H1 (cell line): ENCODE results near the gene FRAT2. TPM values are rescaled to one million over a fixed set of nuclear protein-coding genes. Genes with fewer than 3 reads are reported as not detected.

ENCODE experiments used
- CTCF ChIA-PET: fragments of 300-600 bp; sonication (Branson Sonifier 250); formaldehyde crosslinking; loops from one replicate; lab custom pipeline; 2021; ENCODE audit not compliant: partially characterized antibody; lab: Charles Lee
- POLR2A ChIA-PET: fragments of 300-600 bp; sonication (Branson Sonifier 250); formaldehyde crosslinking; loops from one replicate; lab custom pipeline; 2021; ENCODE audit warnings: inconsistent platforms; ENCODE audit not compliant: partially characterized antibody; lab: Charles Lee
- DNase-seq, 2 experiments: peaks; one replicate each; pipeline versions ENCODE4 v3.0.0 to v3.0.0-alpha.2; 2010 to 2022; ENCODE audit warnings: low spot score in 2 of 2, low read depth in 1 of 2, mixed read lengths in 1 of 2
- FAIRE-seq: peaks from 2 replicates; lab custom pipeline; 2011; peaks lifted over from hg19 to GRCh38; lab: Jason Lieb, UNC
- H2AFZ ChIP-seq: 2 replicates; pipeline ENCODE4 v1.8.1; 2012; ENCODE audit warnings: low read length, inconsistent platforms
- H2AK5ac ChIP-seq: 2 replicates; pipeline ENCODE4 v1.6.1; 2013; ENCODE audit warnings: low read depth, low read length
- H2BK120ac ChIP-seq: replicated peaks from 2 replicates; pipeline ENCODE3; 2013; ENCODE audit warnings: low read depth, low read length, inconsistent platforms
- H2BK12ac ChIP-seq: 2 replicates; pipeline ENCODE4 v1.6.1; 2013; ENCODE audit warnings: low read depth, low read length
- H2BK15ac ChIP-seq: 2 replicates; pipeline ENCODE4 v1.6.1; 2013; ENCODE audit warnings: low read length
- H2BK20ac ChIP-seq: 2 replicates; pipeline ENCODE4 v1.6.1; 2013; ENCODE audit warnings: low read length
- H2BK5ac ChIP-seq: 2 replicates; pipeline ENCODE4 v1.6.1; 2013; ENCODE audit warnings: low read depth, low read length
- H3K14ac ChIP-seq: 2 replicates; pipeline ENCODE4 v1.6.1; 2013; ENCODE audit warnings: inconsistent platforms; ENCODE audit not compliant: insufficient read length
- H3K18ac ChIP-seq: 2 replicates; pipeline ENCODE4 v1.6.1; 2013; ENCODE audit warnings: low read length; ENCODE audit errors: extremely low read depth
- H3K23ac ChIP-seq: 2 replicates; pipeline ENCODE4 v1.6.1; 2013; ENCODE audit warnings: inconsistent platforms; ENCODE audit not compliant: insufficient read length
- H3K23me2 ChIP-seq: 2 replicates; pipeline ENCODE4 v1.6.1; 2013; ENCODE audit warnings: low read depth, low read length
- H3K27ac ChIP-seq: 2 replicates; pipeline ENCODE4 v1.6.1; 2011; ENCODE audit warnings: low read depth, low read length, inconsistent platforms
- H3K27me3 ChIP-seq, 4 experiments: replicated peaks in 1 of 4; 1 replicate in 1 of 4; 2 replicates in 3 of 4; pipeline versions ENCODE4 v1.6.1 to v1.8.1; 2011 to 2013; ENCODE audit warnings: low read length in 3 of 4, mild to moderate bottlenecking in 3 of 4, inconsistent platforms in 2 of 4, mixed read lengths in 2 of 4, moderate library complexity in 1 of 4; ENCODE audit not compliant: control insufficient read depth in 3 of 4, insufficient read depth in 3 of 4; ENCODE audit errors: extremely low read depth in 1 of 4
- H3K36me3 ChIP-seq, 4 experiments: 2 replicates each; pipeline versions ENCODE4 v1.6.1 to v1.8.1; 2011 to 2013; ENCODE audit warnings: mild to moderate bottlenecking in 4 of 4, low read length in 3 of 4, moderate library complexity in 2 of 4, control low read depth in 1 of 4, inconsistent platforms in 1 of 4; ENCODE audit not compliant: insufficient read depth in 4 of 4, control insufficient read depth in 2 of 4
- H3K4ac ChIP-seq: replicated peaks from 2 replicates; pipeline ENCODE3; 2013; ENCODE audit warnings: low read length, low read depth, mixed read lengths, inconsistent platforms; ENCODE audit not compliant: insufficient read length
- H3K4me1 ChIP-seq, 4 experiments: replicated peaks in 1 of 4; 1 replicate in 1 of 4; 2 replicates in 3 of 4; pipeline versions ENCODE4 v1.6.1 to v1.8.1; 2011 to 2013; ENCODE audit warnings: low read length in 3 of 4, inconsistent platforms in 2 of 4, mixed read lengths in 1 of 4; ENCODE audit not compliant: insufficient read depth in 4 of 4, control insufficient read depth in 3 of 4
- H3K4me2 ChIP-seq, 2 experiments: 2 replicates each; pipeline versions ENCODE4 v1.6.1 to v1.8.1; 2011 to 2013; ENCODE audit warnings: low read depth in 2 of 2, low read length in 2 of 2, control low read depth in 1 of 2, inconsistent platforms in 1 of 2, mild to moderate bottlenecking in 1 of 2; ENCODE audit not compliant: insufficient read depth in 1 of 2
- H3K4me3 ChIP-seq, 4 experiments: fragments of 200-600, 300-600 bp in 1 of 4; sonication (generic), shearing (Covaris generic), sonication (Bioruptor Twin) in 1 of 4; 2 replicates each; pipeline versions ENCODE4 v1.5.1 to v1.8.1; 2011 to 2016; ENCODE audit warnings: low read length in 4 of 4, low read depth in 3 of 4, control low read depth in 2 of 4, inconsistent platforms in 2 of 4, mild to moderate bottlenecking in 2 of 4, mixed read lengths in 1 of 4, moderate library complexity in 1 of 4; ENCODE audit not compliant: insufficient read depth in 2 of 4; ENCODE audit errors: extremely low read depth in 1 of 4
- H3K56ac ChIP-seq: replicated peaks from 2 replicates; pipeline ENCODE3; 2013; ENCODE audit warnings: low read depth, mild to moderate bottlenecking, mixed read lengths, low read length, inconsistent platforms; ENCODE audit not compliant: insufficient read length
- H3K79me1 ChIP-seq: 2 replicates; pipeline ENCODE4 v1.6.1; 2013; ENCODE audit warnings: low read depth, low read length, control low read depth
- H3K79me2 ChIP-seq, 2 experiments: 2 replicates each; pipeline versions ENCODE4 v1.6.1 to v1.8.1; 2012 to 2013; ENCODE audit warnings: low read length in 2 of 2, mild to moderate bottlenecking in 2 of 2, inconsistent platforms in 1 of 2; ENCODE audit not compliant: insufficient read depth in 2 of 2, control insufficient read depth in 1 of 2
- H3K9ac ChIP-seq, 4 experiments: replicated peaks in 1 of 4; 1 replicate in 1 of 4; 2 replicates in 3 of 4; pipeline versions ENCODE4 v1.6.1 to v1.8.1; 2011 to 2013; ENCODE audit warnings: low read depth in 3 of 4, low read length in 3 of 4, control low read depth in 2 of 4, mild to moderate bottlenecking in 2 of 4, moderate library complexity in 2 of 4, inconsistent platforms in 1 of 4; ENCODE audit errors: extremely low read depth in 1 of 4
- H3K9me3 ChIP-seq, 2 experiments: 2 replicates each; pipeline versions ENCODE4 v1.6.1 to v1.8.1; 2012 to 2013; ENCODE audit warnings: mild to moderate bottlenecking in 2 of 2, moderate library complexity in 2 of 2, control low read depth in 1 of 2, inconsistent platforms in 1 of 2, low read depth in 1 of 2, low read length in 1 of 2, mixed read lengths in 1 of 2; ENCODE audit not compliant: insufficient read depth in 2 of 2
- H4K20me1 ChIP-seq, 2 experiments: replicated peaks in 1 of 2; 2 replicates each; pipeline versions ENCODE3 to v1.8.1; 2011 to 2013; ENCODE audit warnings: inconsistent platforms in 2 of 2, low read length in 2 of 2, mild to moderate bottlenecking in 1 of 2; ENCODE audit not compliant: insufficient read depth in 2 of 2, control insufficient read depth in 1 of 2
- H4K5ac ChIP-seq: 2 replicates; pipeline ENCODE4 v1.6.1; 2013; ENCODE audit warnings: low read length, low read depth, mixed read lengths, inconsistent platforms; ENCODE audit not compliant: insufficient read length
- H4K8ac ChIP-seq: 2 replicates; pipeline ENCODE4 v1.8.0; 2013; ENCODE audit warnings: mild to moderate bottlenecking, moderate library complexity, low read length, inconsistent platforms; ENCODE audit not compliant: insufficient read depth; ENCODE audit errors: extremely low read depth
- H4K91ac ChIP-seq: replicated peaks from 2 replicates; pipeline ENCODE3; 2013; ENCODE audit warnings: low read length, mixed read lengths, inconsistent platforms; ENCODE audit not compliant: insufficient read length
- CTCF ChIP-seq, 3 experiments: IDR thresholded peaks; 1 replicate in 2 of 3; 2 replicates in 1 of 3; pipeline versions ENCODE4 v1.5.1 to v1.6.1; 2011; ENCODE audit warnings: low read length in 3 of 3, mild to moderate bottlenecking in 3 of 3, inconsistent platforms in 2 of 3, low read depth in 1 of 3, moderate library complexity in 1 of 3; ENCODE audit not compliant: insufficient read depth in 1 of 3; ENCODE audit errors: control extremely low read depth in 1 of 3
- NANOG ChIP-seq: IDR thresholded peaks from 2 replicates; pipeline ENCODE4 v1.6.1; 2011; ENCODE audit warnings: low read length, low read depth, mild to moderate bottlenecking, inconsistent platforms; ENCODE audit not compliant: insufficient read depth, poor library complexity, severe bottlenecking
- POLR2AphosphoS5 ChIP-seq: IDR thresholded peaks from 2 replicates; pipeline ENCODE4 v1.6.1; 2011; ENCODE audit warnings: low read depth, low read length
- RAD21 ChIP-seq, 2 experiments: IDR thresholded peaks in 1 of 2; conservative IDR thresholded peaks in 1 of 2; 2 replicates each; pipeline ENCODE4 v1.6.1; 2011; ENCODE audit warnings: low read depth in 2 of 2, low read length in 2 of 2, improper control_type of control experiment in 1 of 2, inconsistent platforms in 1 of 2, mild to moderate bottlenecking in 1 of 2, moderate library complexity in 1 of 2
- SRF ChIP-seq: IDR thresholded peaks from 2 replicates; pipeline ENCODE4 v1.6.1; 2011; ENCODE audit warnings: mild to moderate bottlenecking, low read depth, low read length, moderate library complexity
- whole genome bisulfite sequencing, 2 experiments: shearing (Covaris generic) in 1 of 2; methylation state at CpG; one replicate each; pipeline versions ENCODE4 v1.1.6 to v1.1.7; 2013 to 2015; ENCODE audit warnings: low lambda C conversion rate in 2 of 2, mixed read lengths in 2 of 2, inconsistent platforms in 1 of 2, low coverage in 1 of 2, missing lambda C conversion rate in 1 of 2; ENCODE audit not compliant: insufficient replicate concordance in 2 of 2, insufficient coverage in 1 of 2, insufficient read length in 1 of 2; ENCODE audit errors: extremely low coverage in 1 of 2, missing lambda C conversion rate in 1 of 2; 5-methylcytosine and 5-hydroxymethylcytosine counted together
- polyA plus RNA-seq, 7 experiments: library from polyadenylated mRNA; depleted of rRNA in 3 of 7; stranded (reverse) in 5 of 7; unstranded in 2 of 7; fragments of >200 nt in 5 of 7; fragments of 200-250 nt in 2 of 7; gene quantifications; 1 replicate in 5 of 7; 2 replicates in 1 of 7; 4 replicates in 1 of 7; pipeline versions ENCODE4 v1.2.1 to v1.2.3, GENCODE V29; 2011 to 2013; ENCODE audit warnings: missing spikeins in 2 of 7, mixed read lengths in 2 of 7
- total RNA-seq: library from RNA; stranded (reverse); fragmentation: NEBNext Ultra II Directional; extraction: Animal tissue kit (Norgen Biotek cat#: 25700); gene quantifications from 2 replicates; pipeline ENCODE4 v1.2.1, GENCODE V29; 2021

Gene FRAT2
- total and polyA plus RNA-seq, 2 of the 8 experiments (the other 6 are each of a cell fraction or from before 2014, with no cell fraction given), result 47.4 to 83.0 TPM

GRCh38 chr10:97355571-97355975, 21.0 kb upstream of the FRAT2 start:
- Histone ChIP-seq H3K27ac (no peak overlapping the region), H4K5ac (no peak overlapping the region), H2BK12ac (no peak overlapping the region), H3K23me2 (no peaks in the 10 kb centered on the region), H3K4me1 (peaks cover 0 to 3% (median 1%) of the 10 kb centered on the region in 4 experiments; a peak in 3 of 7 replicates), H4K20me1 (peaks cover 0 to 3% of the 10 kb centered on the region in 2 experiments), H3K18ac (no peak overlapping the region; the same call in 1 of the 2 replicates), H2BK120ac (no peak overlapping the region), H2BK5ac (no peak overlapping the region), H3K56ac (no peak overlapping the region), H3K79me2 (no peaks in the 10 kb centered on the region), H2BK15ac (no peak overlapping the region), H3K9ac (peak overlapping the region in 1 of 4 experiments; percentile 15; a peak in 1 of 7 replicates), H3K27me3 (no peaks in the 10 kb centered on the region), H2BK20ac (no peak overlapping the region), H3K23ac (no peak overlapping the region), H3K4me2 (no peak overlapping the region), H2AK5ac (no peak overlapping the region), H4K91ac (no peak overlapping the region), H3K4me3 (no peak overlapping the region), H2AFZ (no peak overlapping the region), H3K79me1 (no peaks in the 10 kb centered on the region), H3K9me3 (no peaks in the 10 kb centered on the region), H4K8ac (no peak overlapping the region), H3K4ac (no peak overlapping the region), H3K36me3 (peaks cover 4 to 21% (median 17%) of the 10 kb centered on the region in 4 experiments; a peak in 7 of 8 replicates), H3K14ac (no peak overlapping the region)
- DNase-seq (peak in 1 of 2 experiments; percentile 58), FAIRE-seq (peak; percentile 93)
- TF ChIP-seq CTCF (IDR thresholded peaks at IDR 0.05; ENCODE audit: control extremely low read depth in 1 of 3, insufficient read depth in 1 of 3, low read depth in 1 of 3, low read length in 3 of 3) (peak; percentile 20 to 81 (median 80)), SRF (peak; percentile 89), POLR2AphosphoS5 (0 out of 2 replicates have a peak, but pooled peaks have one; percentile 15), RAD21 (IDR thresholded peaks at IDR 0.05 in 1 of 2, conservative IDR thresholded peaks at IDR 0.05 in 1 of 2; ENCODE audit: low read depth in 2 of 2, low read length in 2 of 2) (peak; percentile 87 to 89), NANOG (no peak)
- ChIA-PET CTCF (interaction anchor here (0.8 to 7.2 kb wide), 24 partner anchors 9 to 283 kb away, joined by 3 to 45 read pairs (median 4); no protein-coding TSS in a partner anchor), POLR2A (interaction anchor here (0.9 to 1.5 kb wide), 9 partner anchors 10 to 77 kb away, joined by 3 to 7 read pairs (median 4); partner anchors contain the start of genes FRAT1 and RRP12)
- 84% methylated on average over 5 of the region's 5 CpGs; no CpG with 5 or more reads in 1 of the 2 experiments for WGBS, 2 experiments
